HepG2 (cell line): ENCODE measurements around the gene PDRG1. TPM values are rescaled to one million over a fixed set of nuclear protein-coding genes. Genes with fewer than 3 reads are reported as not detected.

Source experiments
- CBX2 ChIP-seq, 2 experiments: fragments of 200-600 bp in 1 of 2; sonication (generic); formaldehyde crosslinking in 1 of 2; IDR thresholded peaks; 2 replicates each; pipeline versions ENCODE4 v1.7.0 to v1.8.1; 2018 to 2022; ENCODE audit warnings: low read depth in 2 of 2, low read length in 1 of 2, mild to moderate bottlenecking in 1 of 2, missing genetic modification reagents in 1 of 2
- CENPT ChIP-seq: sonication (generic); formaldehyde crosslinking; IDR thresholded peaks from 2 replicates; pipeline ENCODE4 v1.8.0; 2022; ENCODE audit warnings: low read depth, mild to moderate bottlenecking, moderate library complexity, missing genetic modification reagents
- CTCF ChIP-seq: sonication (generic); formaldehyde crosslinking; IDR thresholded peaks from 2 replicates; pipeline ENCODE4 v1.5.0; 2020; ENCODE audit warnings: mild to moderate bottlenecking, missing genetic modification reagents, moderate library complexity
- HHEX ChIP-seq: IDR thresholded peaks from 2 replicates; pipeline ENCODE4 v1.6.1; 2016; ENCODE audit warnings: control low read depth
- HNF4G ChIP-seq, 2 experiments: sonication (generic) in 1 of 2; formaldehyde crosslinking in 1 of 2; IDR thresholded peaks; 2 replicates each; pipeline versions ENCODE4 v1.4.0 to v1.6.1; 2011 to 2020; ENCODE audit warnings: borderline replicate concordance in 2 of 2, low read depth in 2 of 2, mild to moderate bottlenecking in 2 of 2, low read length in 1 of 2, missing genetic modification reagents in 1 of 2, moderate library complexity in 1 of 2
- NCOR1 ChIP-seq: fragments of 200-600 bp; sonication (generic); IDR thresholded peaks from 2 replicates; pipeline ENCODE4 v1.7.0; 2017; ENCODE audit warnings: antibody characterized with exemption, low read length, borderline replicate concordance
- PAX8 ChIP-seq: sonication (generic); formaldehyde crosslinking; IDR thresholded peaks from 2 replicates; pipeline ENCODE4 v1.8.0; 2022; ENCODE audit warnings: mild to moderate bottlenecking, missing genetic modification reagents, borderline replicate concordance
- RELA ChIP-seq: sonication (generic); formaldehyde crosslinking; IDR thresholded peaks from 2 replicates; pipeline ENCODE4 v1.4.0; 2020; ENCODE audit warnings: missing genetic modification reagents
- REXO4 ChIP-seq: sonication (generic); formaldehyde crosslinking; IDR thresholded peaks from 2 replicates; pipeline ENCODE4 v1.8.0; 2022; ENCODE audit warnings: missing genetic modification reagents, mild to moderate bottlenecking, borderline replicate concordance
- SRY ChIP-seq: sonication (generic); formaldehyde crosslinking; IDR thresholded peaks from 2 replicates; pipeline ENCODE4 v1.8.0; 2022; ENCODE audit warnings: mild to moderate bottlenecking, missing genetic modification reagents
- ZFAT ChIP-seq: sonication (generic); formaldehyde crosslinking; conservative IDR thresholded peaks from 2 replicates; pipeline ENCODE4 v1.8.1; 2023; ENCODE audit warnings: missing genetic modification reagents, inconsistent platforms
- ZNF142 ChIP-seq: sonication (generic); formaldehyde crosslinking; IDR thresholded peaks from 2 replicates; pipeline ENCODE4 v1.4.0; 2020; ENCODE audit warnings: missing genetic modification reagents
- ZNF326 ChIP-seq: sonication (generic); formaldehyde crosslinking; IDR thresholded peaks from 2 replicates; pipeline ENCODE4 v1.4.0; 2020; ENCODE audit warnings: missing genetic modification reagents, borderline replicate concordance
- ZNF460 ChIP-seq: sonication (generic); formaldehyde crosslinking; IDR thresholded peaks from 2 replicates; pipeline ENCODE4 v1.5.1; 2020; ENCODE audit warnings: missing genetic modification reagents, mild to moderate bottlenecking, borderline replicate concordance
- ZNF572 ChIP-seq: sonication (generic); formaldehyde crosslinking; IDR thresholded peaks from 2 replicates; pipeline ENCODE4 v1.5.1; 2020; ENCODE audit warnings: mild to moderate bottlenecking, missing genetic modification reagents
- ZNF691 ChIP-seq: sonication (generic); formaldehyde crosslinking; IDR thresholded peaks from 2 replicates; pipeline ENCODE4 v1.4.0; 2020; ENCODE audit warnings: missing genetic modification reagents, low read depth, mild to moderate bottlenecking, borderline replicate concordance
- ZUFSP ChIP-seq: sonication (generic); formaldehyde crosslinking; IDR thresholded peaks from 2 replicates; pipeline ENCODE4 v1.9.0; 2021; ENCODE audit warnings: missing genetic modification reagents, mild to moderate bottlenecking, borderline replicate concordance
- polyA plus RNA-seq, 8 experiments: library from polyadenylated mRNA; depleted of rRNA in 3 of 8; stranded (reverse) in 7 of 8; unstranded in 1 of 8; fragments of >200 nt; fragmentation: Illumina TruSeq in 4 of 8; extraction: Trizol in 4 of 8; gene quantifications; 2 replicates each; pipeline versions ENCODE4 v1.2.1 to v1.2.3, GENCODE V29; 2011 to 2016; ENCODE audit warnings: low read depth in 4 of 8, missing spikeins in 1 of 8, mixed read lengths in 1 of 8; ENCODE audit not compliant: insufficient read depth in 1 of 8
- total RNA-seq, 5 experiments: library from RNA; depleted of rRNA; stranded (reverse); fragments of >200 nt; fragmentation: Illumina TruSeq; extraction: Trizol; gene quantifications; 2 replicates each; pipeline ENCODE4 v1.2.3, GENCODE V29; 2016; ENCODE audit warnings: low read depth in 1 of 5

Gene PDRG1
- total and polyA plus RNA-seq, 2 of the 13 experiments (the other 11 are each of a cell fraction or from before 2014, with no cell fraction given) = 16.6 to 18.0 TPM

GRCh38 chr20:31968291-31969126 is 16.7 kb upstream of the PDRG1 start (continued):
- TF ChIP-seq ZUFSP (CRISPR knock-in tag) = peak; percentile 100
- TF ChIP-seq ZNF142 = peak; percentile 100
- peak; percentile 100 for TF ChIP-seq REXO4
- TF ChIP-seq ZFAT = peak; percentile 99
- TF ChIP-seq ZNF326 (CRISPR knock-in tag) = peak; percentile 100
- no peak for TF ChIP-seq CBX2 (IDR thresholded peaks at IDR 0.05; ENCODE audit: low read depth, low read length)
- TF ChIP-seq CBX2 (CRISPR knock-in tag; IDR thresholded peaks at IDR 0.05; ENCODE audit: low read depth) = peak; percentile 100
- TF ChIP-seq NCOR1 = no peak
- TF ChIP-seq CENPT (CRISPR knock-in tag) = peak; percentile 100
- peak; percentile 97 for TF ChIP-seq HHEX (CRISPR knock-in tag)
- peak; percentile 100 for TF ChIP-seq ZNF691 (CRISPR knock-in tag)
- peak; percentile 100 for TF ChIP-seq SRY (CRISPR knock-in tag)
- TF ChIP-seq HNF4G (IDR thresholded peaks at IDR 0.05; ENCODE audit: borderline replicate concordance, low read depth, low read length) = no peak
- peak; percentile 100 for TF ChIP-seq HNF4G (CRISPR knock-in tag; IDR thresholded peaks at IDR 0.05; ENCODE audit: borderline replicate concordance, low read depth)
- peak; percentile 100 for TF ChIP-seq RELA (CRISPR knock-in tag)
- TF ChIP-seq ZNF460 (CRISPR knock-in tag) = peak; percentile 96
- peak; percentile 100 for TF ChIP-seq PAX8
- peak; percentile 100 for TF ChIP-seq ZNF572 (CRISPR knock-in tag)
- TF ChIP-seq CTCF (CRISPR knock-in tag) = peak; percentile 52
